Measurements from ENCODE around the gene EEF2.
"Not testable (repeated sequence)": the region's sequence is repeated elsewhere in the genome, so short reads cannot be mapped to it uniquely, and the experiment has no call there.

The EEF2 gene

GRCh38 chr19:4014541-4015491, 29.6 kb upstream of the EEF2 start:
- no peak for DNase-seq

- DNase-seq = no peak
These were observed 28.8 kb upstream of the EEF2 start for GRCh38 chr19:4013886-4014540.

GRCh38 chr19:4012975-4013634, 27.8 kb upstream of the EEF2 start:
- no peak for DNase-seq

- no peak for DNase-seq
These were observed 27.1 kb upstream of the EEF2 start for GRCh38 chr19:4012092-4012974.

GRCh38 chr19:4011430-4011829, 26.2 kb upstream of the EEF2 start:
- DNase-seq = not testable (repeated sequence)

- no peak for DNase-seq
These were observed 25.5 kb upstream of the EEF2 start for GRCh38 chr19:4010808-4011110.

GRCh38 chr19:4009990-4010807, 24.9 kb upstream of the EEF2 start:
- DNase-seq = no peak

- DNase-seq = no peak
These were observed 22.7 kb upstream of the EEF2 start for GRCh38 chr19:4007836-4008539.

DNA sequence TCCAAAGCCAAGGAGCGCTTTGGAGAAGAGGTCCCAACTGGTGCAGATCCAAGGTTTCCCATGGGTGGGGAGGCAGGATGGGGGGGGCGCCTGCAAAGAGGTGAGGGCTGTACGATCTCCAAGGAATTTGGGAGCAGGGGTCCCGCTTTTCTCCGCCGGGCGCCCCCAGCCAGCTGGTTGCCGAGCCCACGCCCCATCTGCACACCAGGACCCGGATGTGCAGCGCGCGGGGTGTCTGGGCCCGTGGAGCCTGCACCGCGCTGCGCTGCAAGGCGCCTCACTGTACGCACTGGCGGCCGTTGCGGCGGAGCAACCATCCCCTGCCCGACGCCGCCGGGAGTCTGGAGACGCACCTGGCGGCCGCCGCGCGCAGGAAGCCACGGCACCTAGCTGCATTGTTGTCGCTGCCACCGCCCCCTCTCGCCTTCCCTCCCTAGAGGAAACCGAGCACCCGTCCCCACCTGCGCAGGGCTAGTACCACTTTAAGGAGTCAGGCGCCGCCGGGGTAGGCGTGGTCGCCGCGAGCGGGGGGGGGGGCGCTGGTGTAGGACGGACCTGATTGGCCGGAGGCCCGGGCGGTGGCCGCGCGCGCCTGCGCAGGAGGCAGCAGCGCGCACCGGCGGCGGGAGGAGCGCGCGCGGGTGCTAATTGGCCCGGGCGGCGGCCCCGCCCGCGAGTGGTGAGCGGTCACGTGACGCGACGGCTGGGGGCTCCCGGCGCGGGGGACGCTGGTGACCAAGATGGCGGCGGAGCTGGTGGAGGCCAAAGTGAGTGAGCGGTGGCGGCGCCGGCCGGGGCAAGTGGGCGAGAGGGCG, 22.0 kb upstream of the EEF2 start, which contains the start of gene PIAS4:
Gene PIAS4 (plus strand): TSS at position 716 of the 815 bp plus-strand sequence. CDS start 25 bp downstream, at position 741.
- peak; percentile 85 for DNase-seq

DNA sequence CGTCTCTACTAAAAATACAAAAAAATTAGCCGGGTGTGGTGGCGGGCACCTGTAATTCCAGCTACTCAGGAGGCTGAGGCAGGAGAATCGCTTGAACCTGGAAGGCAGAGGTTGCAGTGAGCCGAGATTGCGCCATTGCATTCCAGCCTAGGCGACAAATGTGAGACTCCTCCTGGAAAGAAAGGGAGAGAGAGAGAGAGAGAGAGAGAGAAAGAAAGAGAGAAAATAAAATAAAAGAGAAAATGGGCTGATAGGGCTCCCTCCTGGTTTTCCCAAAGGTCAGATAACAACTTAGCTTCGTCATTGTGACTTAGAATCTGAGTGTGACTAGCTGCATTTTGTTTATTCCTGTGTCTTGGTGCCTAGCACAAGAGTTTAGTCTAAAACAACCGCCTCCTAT, 20.2 kb upstream of the EEF2 start:
- DNase-seq = not testable (repeated sequence)

DNA sequence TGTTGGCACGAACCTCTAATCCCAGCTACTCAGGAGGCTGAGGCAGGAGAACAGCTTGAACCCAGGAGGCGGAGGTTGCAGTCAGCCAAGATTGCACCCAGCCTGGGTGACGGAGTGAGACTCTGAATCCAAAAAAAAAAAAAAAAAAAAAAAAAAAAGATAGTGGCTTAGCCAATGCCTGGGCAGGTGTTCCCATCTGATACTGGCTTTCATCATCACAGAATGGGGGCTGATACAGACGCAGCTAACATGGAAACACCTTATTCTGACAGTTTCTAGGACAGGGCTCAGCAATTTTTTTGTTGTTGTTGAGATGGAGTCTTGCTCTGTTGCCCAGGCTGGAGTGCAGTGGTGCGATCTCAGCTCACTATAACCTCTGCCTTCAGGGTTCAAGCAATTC, 15.5 kb upstream of the EEF2 start:
- DNase-seq = not testable (repeated sequence)

GRCh38 chr19:3998667-3999412, 13.6 kb upstream of the EEF2 start:
- not testable (repeated sequence) for DNase-seq

GRCh38 chr19:3995607-3996006, 10.3 kb upstream of the EEF2 start:
- no peak for DNase-seq

DNA sequence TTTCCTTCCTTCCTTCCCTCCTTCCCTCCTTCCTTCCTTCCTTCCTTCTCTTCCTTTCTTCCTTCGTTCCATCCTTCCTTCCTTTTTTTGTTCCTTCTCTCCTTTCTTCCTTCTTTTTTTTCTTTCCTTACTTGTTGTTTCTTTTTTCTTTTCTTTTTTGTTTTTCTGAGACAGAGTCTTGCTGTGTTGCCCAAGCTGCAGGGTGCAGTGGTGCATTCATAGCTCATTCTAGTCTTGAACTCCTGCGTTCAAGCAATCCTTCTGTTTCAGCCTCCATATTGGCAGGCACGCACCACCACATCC, 5.5 kb upstream of the EEF2 start:
- DNase-seq = no peak

- DNase-seq = peak; percentile 85
These were observed 2.5 kb upstream of the EEF2 start for GRCh38 chr19:3987619-3988371.

DNA sequence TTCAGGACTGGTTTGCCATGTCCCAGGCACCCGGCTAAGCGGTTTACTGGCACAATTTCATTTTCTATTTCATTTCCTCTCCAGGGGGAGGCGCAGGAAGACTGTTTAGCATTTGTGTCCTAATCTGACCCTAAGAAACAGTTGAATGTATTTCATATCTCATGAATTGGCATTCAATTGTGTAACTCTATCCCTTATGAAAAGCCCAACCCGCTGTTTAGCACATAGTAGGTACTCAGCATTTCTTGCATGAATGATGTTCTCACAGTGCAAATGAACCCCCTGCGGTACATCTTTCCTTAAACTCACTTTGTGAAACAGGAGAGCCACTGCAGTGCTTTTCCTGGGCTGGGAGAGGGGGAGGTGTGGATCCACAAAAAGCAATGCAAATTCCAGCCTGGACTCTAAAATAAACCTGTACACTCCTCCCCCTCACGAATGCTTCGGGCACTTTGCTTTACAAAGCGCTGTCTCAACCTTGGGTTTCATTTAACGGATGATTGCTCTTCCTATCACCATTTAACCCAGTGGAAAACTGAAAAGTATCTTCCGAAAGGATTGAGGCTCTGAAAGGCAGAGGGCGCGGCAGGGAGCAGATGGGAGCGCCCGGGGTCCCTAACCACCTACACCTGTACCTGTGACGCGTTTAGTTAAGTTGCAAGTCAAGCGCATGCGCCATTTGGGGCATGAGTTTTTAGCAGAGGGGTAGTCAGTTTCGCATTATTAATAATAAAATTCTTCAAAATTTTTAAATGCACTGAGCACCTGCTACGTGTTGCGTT, 1.2 kb upstream of the EEF2 start:
- DNase-seq = peak; percentile 72

GRCh38 chr19:3985643-3986259, 488 bp upstream of the EEF2 start:
- no peak for DNase-seq

GRCh38 chr19:3984584-3984907, 717 bp downstream of the EEF2 start:
- DNase-seq = no peak
